HG02943 (cell line): Measurements from ENCODE around the gene NEURL4.
A peak's percentile ranks its signal among the peaks of the same experiment; 100 is the strongest.
"Not testable (repeated sequence)": the region's sequence is repeated elsewhere in the genome, so short reads cannot be mapped to it uniquely, and the experiment has no call there.

Experiments
- ATAC-seq: cut with Tn5 transposase; IDR thresholded peaks from one replicate; pipeline ENCODE4 v1.9.1; 2021; ENCODE audit warnings: mild to moderate bottlenecking, low read depth, moderate library complexity; ENCODE audit not compliant: unreplicated experiment

The NEURL4 gene

GRCh38 chr17:7347630-7348477 lies 18.7 kb upstream of the NEURL4 start:
- no peak for ATAC-seq

- no peak for ATAC-seq
Measured at GRCh38 chr17:7346761-7347614, 17.9 kb upstream of the NEURL4 start.

DNA sequence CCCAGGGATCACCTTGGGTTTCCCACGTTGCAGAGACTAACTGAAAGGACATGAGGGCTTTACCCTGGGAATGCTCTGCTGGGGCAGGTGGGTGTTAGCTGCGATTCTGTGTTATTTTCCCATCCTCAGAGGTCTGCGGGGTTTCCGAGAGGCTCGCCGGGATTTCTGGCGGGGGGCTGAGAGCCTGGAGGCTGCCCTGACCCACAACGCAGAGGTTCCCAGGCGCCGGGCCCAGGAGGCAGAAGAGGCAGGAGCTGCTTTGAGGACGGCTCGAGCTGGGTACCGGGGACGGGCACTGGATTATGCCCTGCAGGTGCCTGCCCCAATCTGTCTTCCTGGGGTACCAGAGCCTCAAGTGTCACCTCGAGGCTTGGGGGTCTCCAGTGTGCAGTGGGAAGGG lies 14.1 kb upstream of the NEURL4 start:
- ATAC-seq, result no peak

- ATAC-seq, result no peak
Measured at GRCh38 chr17:7341842-7342241, 12.7 kb upstream of the NEURL4 start.

GRCh38 chr17:7340179-7340578 lies 11.0 kb upstream of the NEURL4 start:
- no peak for ATAC-seq

GRCh38 chr17:7337600-7337999 lies 8.5 kb upstream of the NEURL4 start:
- not testable (repeated sequence) for ATAC-seq

- peak; percentile 60 for ATAC-seq
Measured at GRCh38 chr17:7336240-7337175, 7.4 kb upstream of the NEURL4 start, which contains the start of gene ACAP1. ACAP1 (plus strand) TSS chr17:7336529; CDS start chr17:7336735, 206 bp downstream.

- ATAC-seq, result not testable (repeated sequence)
Measured at GRCh38 chr17:7335765-7336164, 6.6 kb upstream of the NEURL4 start.

GRCh38 chr17:7334938-7335538 lies 5.9 kb upstream of the NEURL4 start:
- ATAC-seq, result no peak

GRCh38 chr17:7332600-7333069 lies 3.5 kb upstream of the NEURL4 start:
- not testable (repeated sequence) for ATAC-seq

GRCh38 chr17:7332111-7332510 lies 3.0 kb upstream of the NEURL4 start:
- no peak for ATAC-seq

GRCh38 chr17:7330638-7331015 lies 1.5 kb upstream of the NEURL4 start:
- no peak for ATAC-seq

GRCh38 chr17:7329997-7330637 lies 982 bp upstream of the NEURL4 start:
- peak; percentile 47 for ATAC-seq

DNA sequence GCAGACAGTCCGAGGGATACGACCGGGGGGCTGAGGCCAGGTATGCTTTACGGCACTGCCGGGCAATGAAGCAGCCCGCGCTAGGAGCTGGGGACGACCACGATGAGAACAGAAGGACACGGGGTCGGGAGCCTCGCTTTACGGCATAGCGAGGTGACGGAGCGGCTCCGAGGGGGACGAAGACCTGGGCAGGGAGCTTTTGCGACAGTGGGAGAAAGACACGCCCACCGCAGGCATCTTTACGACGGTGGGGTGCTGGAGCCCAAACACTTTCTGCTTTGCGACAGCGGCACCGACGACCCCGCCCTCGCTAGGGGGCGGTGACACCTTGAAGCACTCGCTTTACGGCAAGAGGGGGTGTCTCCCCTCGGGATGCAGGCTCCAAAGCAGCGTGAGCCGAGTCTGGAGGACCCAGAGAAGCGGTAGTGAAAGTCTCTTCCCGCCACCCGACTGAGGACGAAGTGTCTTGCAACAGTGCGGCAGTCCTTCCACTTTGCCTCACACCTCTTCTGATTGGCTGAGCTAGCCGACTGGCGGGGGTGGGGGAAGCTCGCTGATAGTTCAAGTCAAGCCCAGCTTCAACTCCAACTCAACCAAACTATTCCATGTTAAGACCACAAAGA lies 350 bp upstream of the NEURL4 start:
- peak; percentile 55 for ATAC-seq

DNA sequence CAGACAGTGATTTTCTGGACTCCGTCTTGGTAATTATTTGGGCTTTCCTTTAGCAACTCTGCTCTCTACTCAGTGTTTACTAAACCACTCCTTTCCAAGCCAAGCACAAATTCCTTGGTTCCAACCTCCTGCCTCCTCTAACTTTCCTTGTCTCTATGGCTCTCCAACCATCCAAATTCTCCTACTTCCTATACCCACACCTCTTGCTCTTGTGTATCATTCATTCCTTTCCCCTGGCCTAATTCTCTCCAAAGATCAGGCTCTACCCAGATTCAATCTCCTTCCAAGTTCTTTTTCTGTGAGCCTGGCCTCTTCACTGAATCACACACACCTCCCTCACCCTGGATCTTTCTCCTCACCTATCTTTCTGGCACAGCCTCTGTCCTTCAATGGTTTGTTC lies 1.1 kb downstream of the NEURL4 start:
- no peak for ATAC-seq

- no peak for ATAC-seq
Measured at GRCh38 chr17:7327501-7327900, 1.6 kb downstream of the NEURL4 start.

DNA sequence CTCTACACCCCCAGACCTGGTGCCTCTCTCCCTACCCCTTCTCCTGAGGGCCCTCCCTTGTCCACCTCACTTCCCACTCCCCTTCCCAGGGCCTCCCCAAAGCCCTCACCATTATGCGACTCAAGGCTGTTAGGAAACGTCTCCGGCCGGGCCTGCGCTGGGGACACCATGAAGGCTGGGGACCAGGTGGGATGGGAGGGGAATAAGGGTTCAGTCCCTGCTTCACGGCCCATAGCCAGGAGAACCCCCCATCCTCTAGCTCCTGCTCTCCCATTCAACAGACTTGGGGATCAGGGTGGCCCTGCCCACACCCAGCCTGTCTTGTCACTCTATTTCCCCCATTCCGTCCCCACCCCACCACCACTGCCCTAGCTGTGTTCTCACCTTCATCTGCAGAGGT lies 2.1 kb downstream of the NEURL4 start:
- no peak for ATAC-seq

DNA sequence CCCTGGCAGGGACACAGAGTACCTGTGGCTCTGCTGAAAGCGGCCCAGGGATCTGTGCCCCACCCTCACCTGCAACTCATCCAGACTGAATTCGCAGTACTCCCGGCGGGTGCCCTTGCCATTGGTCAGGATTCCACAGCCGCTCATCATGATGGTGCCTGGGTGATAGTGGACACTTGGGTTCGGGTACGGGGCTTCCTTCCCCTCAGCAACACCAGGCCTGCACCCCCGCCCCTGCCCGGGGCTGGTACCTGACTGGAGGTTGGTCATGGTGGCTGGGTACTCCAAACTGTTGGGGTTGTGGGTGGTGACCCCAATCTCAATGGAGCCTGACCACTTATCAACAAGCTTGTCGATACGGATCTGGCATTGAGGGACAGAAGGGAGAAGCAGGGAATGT lies 2.9 kb downstream of the NEURL4 start:
- ATAC-seq, result no peak

- no peak for ATAC-seq
Measured at GRCh38 chr17:7325031-7325528, 4.1 kb downstream of the NEURL4 start.
